WTC11 (cell line): Measurements from ENCODE around the gene BMPR2. TPM values are rescaled to one million over a fixed set of nuclear protein-coding genes. Genes with fewer than 3 reads are reported as not detected.
A peak's percentile ranks its signal among the peaks of the same experiment; 100 is the strongest.
"Not testable (repeated sequence)": the region's sequence is repeated elsewhere in the genome, so short reads cannot be mapped to it uniquely, and the experiment has no call there.

Source experiments
- ATAC-seq: fragments of 200-7000 bp; cut with Tn5 transposase; 2 replicates; pipeline ENCODE4 v1.10.0; 2021; ENCODE audit warnings: mild to moderate bottlenecking, moderate library complexity
- CTCF ChIA-PET: fragments of 300-600 bp; sonication (Branson Sonifier 250); formaldehyde crosslinking; loops from one replicate; lab custom pipeline; 2021; ENCODE audit warnings: antibody characterized with exemption; lab: Charles Lee
- POLR2A ChIA-PET: fragments of 350-600 bp; sonication (Branson Sonifier 250); formaldehyde crosslinking; loops from one replicate; lab custom pipeline; 2021; ENCODE audit warnings: antibody characterized with exemption; lab: Charles Lee
- DNase-seq: peaks from one replicate; pipeline ENCODE4 v3.0.0; 2021; ENCODE audit warnings: low spot score
- H3K27ac Mint-ChIP-seq: 2 replicates; pipeline ENCODE4 v1.8.0; 2021; ENCODE audit warnings: mixed read lengths
- H3K27me3 Mint-ChIP-seq: 2 replicates; pipeline ENCODE4 v1.8.0; 2021; ENCODE audit warnings: low read depth, mild to moderate bottlenecking, moderate library complexity, mixed read lengths
- H3K36me3 Mint-ChIP-seq: 2 replicates; pipeline ENCODE4 v1.8.0; 2021; ENCODE audit warnings: mixed read lengths
- H3K4me1 Mint-ChIP-seq: 2 replicates; pipeline ENCODE4 v1.8.0; 2022; ENCODE audit warnings: mixed read lengths
- H3K4me3 Mint-ChIP-seq: 2 replicates; pipeline ENCODE4 v1.8.0; 2021; ENCODE audit warnings: mild to moderate bottlenecking, moderate library complexity, mixed read lengths
- H3K9me3 Mint-ChIP-seq: 2 replicates; pipeline ENCODE4 v1.8.0; 2021; ENCODE audit warnings: mixed read lengths
- AFF4 ChIP-seq: sonication (generic); formaldehyde crosslinking; IDR thresholded peaks from 2 replicates; pipeline ENCODE4 v1.8.1; 2023; ENCODE audit warnings: mild to moderate bottlenecking, missing genetic modification reagents, borderline replicate concordance
- AR ChIP-seq: fragments of 250-450 bp; sonication (Bioruptor Pico); IDR thresholded peaks from 2 replicates; pipeline ENCODE4 v1.9.0; 2021; ENCODE audit warnings: mild to moderate bottlenecking
- FOXJ3 ChIP-seq: sonication (generic); formaldehyde crosslinking; IDR thresholded peaks from 2 replicates; pipeline ENCODE4 v1.9.0; 2021; ENCODE audit warnings: missing genetic modification reagents, mild to moderate bottlenecking, borderline replicate concordance
- GABPB1 ChIP-seq: sonication (generic); formaldehyde crosslinking; IDR thresholded peaks from 2 replicates; pipeline ENCODE4 v1.8.1; 2023; ENCODE audit warnings: mild to moderate bottlenecking, missing genetic modification reagents
- JAZF1 ChIP-seq: fragments of 250-450 bp; sonication (Bioruptor Pico); IDR thresholded peaks from 2 replicates; pipeline ENCODE4 v1.9.0; 2021; ENCODE audit warnings: moderate library complexity, mild to moderate bottlenecking, inconsistent platforms
- KAT7 ChIP-seq: sonication (generic); formaldehyde crosslinking; IDR thresholded peaks from 2 replicates; pipeline ENCODE4 v1.8.1; 2023; ENCODE audit warnings: missing genetic modification reagents, mild to moderate bottlenecking, borderline replicate concordance
- MAX ChIP-seq: sonication (generic); formaldehyde crosslinking; IDR thresholded peaks from 2 replicates; pipeline ENCODE4 v1.8.0; 2022; ENCODE audit warnings: mild to moderate bottlenecking, missing genetic modification reagents
- MXD4 ChIP-seq: fragments of 250-450 bp; sonication (Bioruptor Pico); IDR thresholded peaks from 2 replicates; pipeline ENCODE4 v1.8.0; 2021; ENCODE audit warnings: mild to moderate bottlenecking, moderate library complexity, borderline replicate concordance
- NR3C1 ChIP-seq: sonication (generic); formaldehyde crosslinking; conservative IDR thresholded peaks from 2 replicates; pipeline ENCODE4 v1.8.1; 2023; ENCODE audit warnings: low read depth, mild to moderate bottlenecking, missing genetic modification reagents
- TEAD1 ChIP-seq: sonication (generic); formaldehyde crosslinking; IDR thresholded peaks from 2 replicates; pipeline ENCODE4 v1.8.0; 2022; ENCODE audit warnings: mild to moderate bottlenecking, missing genetic modification reagents
- ZMAT4 ChIP-seq: fragments of 250-450 bp; sonication (Bioruptor Pico); IDR thresholded peaks from 2 replicates; pipeline ENCODE4 v1.9.0; 2021; ENCODE audit warnings: mild to moderate bottlenecking
- ZNF121 ChIP-seq: sonication (generic); formaldehyde crosslinking; IDR thresholded peaks from 2 replicates; pipeline ENCODE4 v1.8.0; 2023; ENCODE audit warnings: missing genetic modification reagents
- ZNF263 ChIP-seq: sonication (generic); formaldehyde crosslinking; IDR thresholded peaks from 2 replicates; pipeline ENCODE4 v1.8.1; 2022; ENCODE audit warnings: low read depth, mild to moderate bottlenecking, moderate library complexity, missing genetic modification reagents
- ZSCAN18 ChIP-seq: fragments of 250-450 bp; sonication (Bioruptor Pico); IDR thresholded peaks from 2 replicates; pipeline ENCODE4 v2.1.2; 2022; ENCODE audit warnings: mild to moderate bottlenecking, moderate library complexity
- total RNA-seq: library from RNA; stranded (reverse); gene quantifications from 3 replicates; pipeline ENCODE4 v1.2.3, GENCODE V29; 2021

BMPR2 gene
- total RNA-seq, 1 experiment from 2014 or later = 22.1 TPM

GRCh38 chr2:202373490-202373889, 2.6 kb upstream of the BMPR2 start:
- TF ChIP-seq AR (CRISPR knock-in tag) = no peak
- TF ChIP-seq GABPB1 = no peak
- TF ChIP-seq JAZF1 (CRISPR knock-in tag) = no peak
- TF ChIP-seq MAX (CRISPR knock-in tag) = no peak
- TF ChIP-seq ZMAT4 (CRISPR knock-in tag) = no peak
- TF ChIP-seq TEAD1 (CRISPR knock-in tag) = no peak
- no peak for TF ChIP-seq NR3C1 (CRISPR knock-in tag)
- TF ChIP-seq MXD4 = no peak
- TF ChIP-seq ZNF263 (CRISPR knock-in tag) = no peak
- TF ChIP-seq FOXJ3 (CRISPR knock-in tag) = no peak
- Mint-ChIP-seq H3K9me3 (no peaks in the 10 kb centered on the region), H3K27ac (peak overlapping the region; percentile 65), H3K4me1 (peaks cover 26% of the 10 kb centered on the region), H3K4me3 (peak overlapping the region; percentile 99), H3K36me3 (no peaks in the 10 kb centered on the region), H3K27me3 (no peaks in the 10 kb centered on the region)
- no peak for DNase-seq
- POLR2A ChIA-PET = no interaction called here
- CTCF ChIA-PET = no interaction called here
- ATAC-seq = no peak

GRCh38 chr2:202374383-202374782, 1.7 kb upstream of the BMPR2 start:
- H3K27ac Mint-ChIP-seq = peak overlapping the region; percentile 84
- not testable (repeated sequence) for H3K9me3 Mint-ChIP-seq, H3K36me3 Mint-ChIP-seq, DNase-seq, H3K27me3 Mint-ChIP-seq, ATAC-seq
- peaks cover 30% of the 10 kb centered on the region for H3K4me1 Mint-ChIP-seq
- POLR2A ChIA-PET = interaction anchor here (1.0 kb wide), 1 partner anchor 22 kb away, joined by 3 read pairs; no protein-coding TSS in a partner anchor
- peak; percentile 67; the same call in 1 of the 2 replicates for TF ChIP-seq ZNF121 (CRISPR knock-in tag)
- peak overlapping the region; percentile 99 for H3K4me3 Mint-ChIP-seq
- CTCF ChIA-PET = interaction anchor here (0.6 kb wide), 1 partner anchor 9 kb away, joined by 4 read pairs; no protein-coding TSS in a partner anchor

- no peaks in the 10 kb centered on the region for H3K9me3 Mint-ChIP-seq
- no peak; the same call in 1 of the 2 replicates for TF ChIP-seq ZSCAN18 (CRISPR knock-in tag)
- 0 out of 2 replicates have a peak, but pooled peaks have one; percentile 2 for TF ChIP-seq MAX (CRISPR knock-in tag)
- no peak for TF ChIP-seq KAT7 (CRISPR knock-in tag)
- TF ChIP-seq AFF4 = 0 out of 2 replicates have a peak, but pooled peaks have one; percentile 52
- POLR2A ChIA-PET = interaction anchor here (1.0 kb wide), 1 partner anchor 23 kb away, joined by 3 read pairs; no protein-coding TSS in a partner anchor
- H3K4me3 Mint-ChIP-seq = peak overlapping the region; percentile 99
- CTCF ChIA-PET = interaction anchor here (0.6 kb wide), 1 partner anchor 10 kb away, joined by 4 read pairs; no protein-coding TSS in a partner anchor
- ATAC-seq (peak; percentile 2), DNase-seq (peak; percentile 64)
- no peaks in the 10 kb centered on the region for H3K27me3 Mint-ChIP-seq
- H3K4me1 Mint-ChIP-seq = peaks cover 36% of the 10 kb centered on the region
- no peaks in the 10 kb centered on the region for H3K36me3 Mint-ChIP-seq
- H3K27ac Mint-ChIP-seq = peak overlapping the region; percentile 99
Measured at GRCh38 chr2:202375033-202375608, 1.0 kb upstream of the BMPR2 start.
